IMR-90 (cell line): ENCODE results near the gene SYT6. TPM values are rescaled to one million over a fixed set of nuclear protein-coding genes. Genes with fewer than 3 reads are reported as not detected.

Experiments used
- ATAC-seq: fragments of 200-7000 bp; cut with Tn5 transposase; 2 replicates; pipeline ENCODE4 v1.9.1; 2020; ENCODE audit warnings: low read depth, mild to moderate bottlenecking, moderate library complexity
- BruUV-seq: library from RNA; stranded (reverse); fragments of 400-500 nt; replicated peaks from 2 replicates; lab custom pipeline; 2021; lab: Mats Ljungman, UMichigan
- CTCF ChIA-PET: fragments of 300-600 bp; formaldehyde crosslinking; extraction: SDS; loops from one replicate; lab custom pipeline; 2021; ENCODE audit warnings: antibody characterized with exemption; lab: Yijun Ruan, JAX
- POLR2A ChIA-PET: fragments of 300-600 bp; sonication (Branson Sonifier 250); formaldehyde crosslinking; loops from one replicate; lab custom pipeline; 2022; ENCODE audit warnings: antibody characterized with exemption; ENCODE audit not compliant: unreplicated experiment; lab: Charles Lee
- DNase-seq: peaks from one replicate; pipeline ENCODE4 v3.0.0; 2013
- H2AFZ ChIP-seq: replicated peaks from 2 replicates; pipeline ENCODE3; 2013; ENCODE audit warnings: low read length, mild to moderate bottlenecking; ENCODE audit not compliant: poor library complexity
- H2AK5ac ChIP-seq: 2 replicates; pipeline ENCODE4 v1.6.1; 2013; ENCODE audit warnings: low read depth, low read length, inconsistent platforms
- H2AK9ac ChIP-seq: replicated peaks from 2 replicates; pipeline ENCODE3; 2013; ENCODE audit warnings: mild to moderate bottlenecking, low read depth, low read length, moderate library complexity; ENCODE audit not compliant: poor library complexity
- H2BK120ac ChIP-seq: 2 replicates; pipeline ENCODE4 v1.6.1; 2013; ENCODE audit warnings: low read depth, low read length, inconsistent platforms
- H2BK15ac ChIP-seq: 3 replicates; pipeline ENCODE4 v1.6.1; 2013; ENCODE audit warnings: low read depth, low read length, inconsistent platforms
- H2BK20ac ChIP-seq: 2 replicates; pipeline ENCODE4 v1.6.1; 2013; ENCODE audit warnings: low read depth, mild to moderate bottlenecking, inconsistent platforms, low read length, moderate library complexity
- H2BK5ac ChIP-seq: 2 replicates; pipeline ENCODE4 v1.6.1; 2013; ENCODE audit warnings: mild to moderate bottlenecking, low read depth, low read length, inconsistent platforms; ENCODE audit not compliant: poor library complexity, severe bottlenecking
- H3K14ac ChIP-seq: replicated peaks from 2 replicates; pipeline ENCODE4 v1.6.1; 2013; ENCODE audit warnings: low read depth, low read length, inconsistent platforms
- H3K18ac ChIP-seq: 2 replicates; pipeline ENCODE4 v1.6.1; 2013; ENCODE audit warnings: low read depth, low read length, control low read depth
- H3K23ac ChIP-seq: 2 replicates; pipeline ENCODE4 v1.6.1; 2013; ENCODE audit warnings: low read depth, low read length, inconsistent platforms
- H3K27ac ChIP-seq: 2 replicates; pipeline ENCODE4 v1.5.1; 2013; ENCODE audit warnings: mild to moderate bottlenecking, control low read depth, low read length; ENCODE audit not compliant: insufficient read depth
- H3K27me3 ChIP-seq: 2 replicates; pipeline ENCODE4 v1.6.1; 2013; ENCODE audit warnings: low read length; ENCODE audit not compliant: control insufficient read depth, insufficient read depth
- H3K36me3 ChIP-seq: 2 replicates; pipeline ENCODE4 v1.6.1; 2013; ENCODE audit warnings: low read length, mixed read lengths; ENCODE audit not compliant: control insufficient read depth, insufficient read depth
- H3K4ac ChIP-seq: 2 replicates; pipeline ENCODE4 v1.6.1; 2013; ENCODE audit warnings: low read depth, low read length, inconsistent platforms
- H3K4me1 ChIP-seq: 2 replicates; pipeline ENCODE4 v1.6.1; 2013; ENCODE audit warnings: low read length, mixed read lengths; ENCODE audit not compliant: control insufficient read depth, insufficient read depth
- H3K4me2 ChIP-seq: 2 replicates; pipeline ENCODE4 v1.6.1; 2013; ENCODE audit warnings: low read depth, mild to moderate bottlenecking, control low read depth, low read length, moderate library complexity
- H3K4me3 ChIP-seq: 2 replicates; pipeline ENCODE4 v1.5.1; 2013; ENCODE audit warnings: low read depth, mild to moderate bottlenecking, control low read depth, low read length, moderate library complexity; ENCODE audit not compliant: insufficient read depth
- H3K56ac ChIP-seq: 2 replicates; pipeline ENCODE4 v1.6.1; 2013; ENCODE audit warnings: low read length, inconsistent platforms; ENCODE audit not compliant: insufficient read depth; ENCODE audit errors: extremely low read depth
- H3K79me1 ChIP-seq, 2 experiments: 2 replicates each; pipeline ENCODE4 v1.6.1; 2013; ENCODE audit warnings: low read length in 2 of 2, inconsistent platforms in 1 of 2, low read depth in 1 of 2
- H3K9ac ChIP-seq: 2 replicates; pipeline ENCODE4 v1.6.1; 2013; ENCODE audit warnings: low read depth, low read length, control low read depth
- H3K9me1 ChIP-seq: 2 replicates; pipeline ENCODE4 v1.6.1; 2013; ENCODE audit warnings: low read length, inconsistent platforms; ENCODE audit not compliant: insufficient read depth
- H3K9me3 ChIP-seq: 2 replicates; pipeline ENCODE4 v1.6.1; 2013; ENCODE audit warnings: low read length; ENCODE audit not compliant: control insufficient read depth, insufficient read depth
- H4K20me1 ChIP-seq: 2 replicates; pipeline ENCODE4 v1.6.1; 2013; ENCODE audit warnings: low read length, inconsistent platforms; ENCODE audit not compliant: insufficient read depth
- H4K5ac ChIP-seq: 2 replicates; pipeline ENCODE4 v1.6.1; 2013; ENCODE audit warnings: mild to moderate bottlenecking, low read depth, low read length, control low read depth
- H4K8ac ChIP-seq, 2 experiments: 2 replicates each; pipeline ENCODE4 v1.6.1; 2013; ENCODE audit warnings: low read depth in 2 of 2, low read length in 2 of 2, control low read depth in 1 of 2, inconsistent platforms in 1 of 2
- H4K91ac ChIP-seq: 2 replicates; pipeline ENCODE4 v1.6.1; 2013; ENCODE audit warnings: low read depth, low read length, inconsistent platforms; ENCODE audit not compliant: insufficient read depth
- CTCF ChIP-seq: conservative IDR thresholded peaks from 2 replicates; pipeline ENCODE4 v1.5.1; 2012; ENCODE audit warnings: mild to moderate bottlenecking, low read depth, low read length, improper control_type of control experiment
- NFE2L2 ChIP-seq: fragments of 150-350 bp; IDR thresholded peaks from 2 replicates; pipeline ENCODE4 v1.6.1; 2016; ENCODE audit warnings: low read depth, mild to moderate bottlenecking, low read length
- RAD21 ChIP-seq: IDR thresholded peaks from 2 replicates; pipeline ENCODE4 v1.6.1; 2012; ENCODE audit warnings: low read length, improper control_type of control experiment
- WGBS, 2 experiments: methylation state at CpG; one replicate each; pipeline versions ENCODE4 v1.1.5 to v1.1.7; 2013; ENCODE audit warnings: missing lambda C conversion rate in 2 of 2; ENCODE audit not compliant: insufficient read length in 1 of 2; ENCODE audit errors: extremely low coverage in 2 of 2; 5-methylcytosine and 5-hydroxymethylcytosine counted together
- dilution Hi-C: fragments of 300-500 bp; cut with HindIII; formaldehyde crosslinking; loops from one replicate; pipeline ENCODE4 v1.14.3; 2018; ENCODE audit warnings: low sequenced_read_pairs; ENCODE audit not compliant: unreplicated experiment
- in situ Hi-C: fragments of 300-500 bp; cut with MboI; formaldehyde crosslinking; loops from 3 replicates; pipeline ENCODE4 v1.14.3; 2019; ENCODE audit warnings: low sequenced_read_pairs, inconsistent platforms, mixed read lengths
- intact Hi-C: fragments of 100-400 bp; cut with micrococcal nuclease; formaldehyde crosslinking; loops from 2 replicates; pipeline ENCODE4 v1.10.0; 2022
- polyA plus RNA-seq, 3 experiments: library from polyadenylated mRNA; depleted of rRNA; stranded (reverse); fragments of >200 nt; gene quantifications; 2 replicates each; pipeline ENCODE4 v1.2.3, GENCODE V29; 2012; ENCODE audit warnings: low replicate concordance in 1 of 3
- total RNA-seq: library from RNA; depleted of rRNA; stranded (reverse); fragments of >200 nt; gene quantifications from 2 replicates; pipeline ENCODE4 v1.2.3, GENCODE V29; 2012

SYT6 gene
- total and polyA plus RNA-seq, 2 of the 4 experiments (the other 2 are of a cell fraction), result not detected

GRCh38 chr1:114131526-114132220 lies 22.0 kb downstream of the SYT6 start:
- Histone ChIP-seq H3K9me1 (no peaks in the 10 kb centered on the region), H3K23ac (no peak overlapping the region), H2BK5ac (no peak overlapping the region), H4K91ac (no peak overlapping the region), H2AK5ac (no peak overlapping the region), H3K4me3 (no peak overlapping the region), H4K5ac (no peak overlapping the region), H3K4ac (no peak overlapping the region), H3K27ac (no peak overlapping the region), H3K9ac (no peak overlapping the region), H3K27me3 (peaks cover 13% of the 10 kb centered on the region), H2BK20ac (no peak overlapping the region), H4K8ac (no peak overlapping the region), H2AK9ac (no peak overlapping the region), H3K4me2 (no peak overlapping the region), H3K9me3 (no peaks in the 10 kb centered on the region), H3K36me3 (no peaks in the 10 kb centered on the region), H4K20me1 (no peaks in the 10 kb centered on the region), H3K14ac (no peak overlapping the region), H3K18ac (no peak overlapping the region), H3K4me1 (no peaks in the 10 kb centered on the region), H2BK15ac (no peak overlapping the region), H2BK120ac (no peak overlapping the region), H2AFZ (no peak overlapping the region), H3K56ac (no peak overlapping the region), H3K79me1 (no peaks in the 10 kb centered on the region)
- no TSS peak for BruUV-seq
- ChIA-PET POLR2A (no interaction called here), CTCF (interaction anchor here (0.7 kb wide), 1 partner anchor 154 kb away, joined by 3 read pairs; no protein-coding TSS in a partner anchor)
- in situ Hi-C loops (no loop called here), dilution Hi-C loops (no loop called here), intact Hi-C loops (loop anchor here (2.0 kb wide), 1 partner anchor 153 kb away; the partner anchor contains the start of gene OLFML3)
- 86% methylated on average over 1 of the region's 4 CpGs; no CpG with 5 or more reads in 1 of the 2 experiments for WGBS, 2 experiments
- DNase-seq (peak; percentile 3), ATAC-seq (no peak)
- TF ChIP-seq RAD21, result peak; percentile 31; the same call in 1 of the 2 replicates
- TF ChIP-seq CTCF, result peak; percentile 20; the same call in 1 of the 2 replicates
- TF ChIP-seq NFE2L2, result no peak
